OCI-LY7 (cell line): ENCODE data around the gene LAMA2.

Experiments used
- CTCF ChIP-seq: fragments of 200-600 bp; sonication (generic); conservative IDR thresholded peaks from 2 replicates; pipeline ENCODE4 v1.5.1; 2014; ENCODE audit warnings: mild to moderate bottlenecking, antibody characterized with exemption, low read length, moderate library complexity, mixed read lengths
- EZH2phosphoT487 ChIP-seq: fragments of 200-600 bp; sonication (generic); IDR thresholded peaks from 2 replicates; pipeline ENCODE4 v1.6.1; 2018; ENCODE audit warnings: low read depth, borderline replicate concordance, mild to moderate bottlenecking, mixed run types, antibody characterized with exemption, low read length, moderate library complexity, mixed read lengths

- no peak for TF ChIP-seq CTCF
- TF ChIP-seq EZH2phosphoT487 = no peak
These were observed 47.4 kb downstream of the LAMA2 start for GRCh38 chr6:128930321-128930720.
